Lung (tissue), 12 donors: ENCODE data around the gene VEPH1. TPM values are rescaled to one million over a fixed set of nuclear protein-coding genes. Genes with fewer than 3 reads are reported as not detected.
"Not testable (repeated sequence)": the region's sequence is repeated elsewhere in the genome, so short reads cannot be mapped to it uniquely, and the experiment has no call there.

Experiments
- ATAC-seq: fragments of 200-7000 bp; cut with Tn5 transposase; one replicate; pipeline ENCODE4 v1.9.1; 2020; ENCODE audit warnings: moderate number of reproducible peaks; ENCODE audit not compliant: insufficient read depth, low FRiP score
- DNase-seq, 3 donors: peaks; one replicate each; pipeline ENCODE4 v3.0.0-alpha.2; 2013 to 2017
- H3K27ac ChIP-seq, 2 donors: one replicate each; pipeline ENCODE4 v1.5.1; 2013; ENCODE audit warnings: mild to moderate bottlenecking in 2 of 2, moderate library complexity in 2 of 2, control low read depth in 1 of 2, inconsistent platforms in 1 of 2, low read depth in 1 of 2, low read length in 1 of 2
- H3K27me3 ChIP-seq, 3 donors: one replicate each; pipeline ENCODE4 v1.5.1; 2013; ENCODE audit warnings: low read length in 2 of 3; ENCODE audit not compliant: control insufficient read depth in 3 of 3, insufficient read depth in 3 of 3
- H3K36me3 ChIP-seq, 4 donors: one replicate each; pipeline ENCODE4 v1.5.1; 2013; ENCODE audit warnings: low read length in 4 of 4, mild to moderate bottlenecking in 1 of 4, moderate library complexity in 1 of 4; ENCODE audit not compliant: control insufficient read depth in 4 of 4, insufficient read depth in 4 of 4
- H3K4me1 ChIP-seq, 5 donors: one replicate each; pipeline ENCODE4 v1.5.1; 2013; ENCODE audit warnings: low read length in 5 of 5, mild to moderate bottlenecking in 2 of 5, moderate library complexity in 1 of 5; ENCODE audit not compliant: control insufficient read depth in 5 of 5, insufficient read depth in 5 of 5
- H3K4me3 ChIP-seq: one replicate; pipeline ENCODE4 v1.5.1; 2013; ENCODE audit warnings: mild to moderate bottlenecking, control low read depth, moderate library complexity
- H3K9ac ChIP-seq, 2 donors: one replicate each; pipeline ENCODE4 v1.5.1; 2013; ENCODE audit warnings: low read length in 2 of 2, control low read depth in 1 of 2; ENCODE audit not compliant: insufficient read depth in 1 of 2
- H3K9me3 ChIP-seq, 4 donors: one replicate each; pipeline ENCODE4 v1.5.1; 2013; ENCODE audit warnings: low read length in 3 of 4, mild to moderate bottlenecking in 1 of 4, moderate library complexity in 1 of 4; ENCODE audit not compliant: control insufficient read depth in 4 of 4, insufficient read depth in 3 of 4
- WGBS, 2 donors: extraction: QIAGEN DNeasy Blood & Tissue Kit; methylation state at CpG; one replicate each; pipeline ENCODE4 v1.1.7; 2013; 5-methylcytosine and 5-hydroxymethylcytosine counted together
- polyA plus RNA-seq, 2 donors: library from polyadenylated mRNA; stranded (reverse); fragments of 200-250 nt; gene quantifications; one replicate each; pipeline ENCODE4 v1.2.1, GENCODE V29; 2013
- total RNA-seq, 2 donors: library from RNA; depleted of rRNA in 1 of 2; stranded (reverse); fragments of >200 nt in 1 of 2; gene quantifications; one replicate each; pipeline ENCODE4 v1.2.1, GENCODE V29; 2014 to 2021
- TF ChIP-seq, protein P1 (sequence below): IDR thresholded peaks from 2 replicates; pipeline ENCODE4 v1.5.1; 2012; ENCODE audit warnings: mild to moderate bottlenecking; ENCODE audit errors: control extremely low read depth, extremely low read depth
- donor health status: control.
- donor health status: control.
- donor health status: Bipolar disorder and iron deficiency.
- donor health status: healthy.
- donor health status: DM: yes; HTN: yes; CAD: no.

VEPH1 gene
- total and polyA plus RNA-seq, 4 donors = 14.6 to 237 (median 65.5) TPM

DNA sequence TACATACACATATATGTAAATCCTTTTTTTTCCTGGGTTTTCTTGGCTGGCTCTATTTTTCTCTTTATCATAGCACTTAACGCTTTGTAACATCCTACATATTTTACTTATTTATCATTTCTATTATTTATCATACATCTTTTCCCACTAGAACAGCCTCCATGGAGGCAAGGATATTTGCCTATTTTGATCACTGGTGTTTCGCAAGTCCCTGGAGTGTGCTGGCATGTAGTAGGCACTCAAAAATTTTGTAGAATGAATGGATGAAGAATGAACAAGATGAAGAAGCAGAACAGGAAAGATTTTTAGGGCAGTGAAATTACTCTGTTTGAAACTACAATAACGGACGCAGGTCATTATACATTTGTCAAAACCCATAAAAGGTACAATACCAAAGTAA lies 149.6 kb downstream of the VEPH1 start:
- Histone ChIP-seq H3K9me3 (peaks cover 0 to 2% (median under 1%) of the 10 kb centered on the region in 4 donors), H3K4me1 (no peaks in the 10 kb centered on the region), H3K9ac (no peak overlapping the region), H3K4me3 (no peak overlapping the region), H3K27ac (no peak overlapping the region), H3K27me3 (no peaks in the 10 kb centered on the region), H3K36me3 (no peaks in the 10 kb centered on the region)
- WGBS, 2 donors = 82 to 99% methylated on average over 4 of the region's 4 CpGs
- TF ChIP-seq, protein P1, sequence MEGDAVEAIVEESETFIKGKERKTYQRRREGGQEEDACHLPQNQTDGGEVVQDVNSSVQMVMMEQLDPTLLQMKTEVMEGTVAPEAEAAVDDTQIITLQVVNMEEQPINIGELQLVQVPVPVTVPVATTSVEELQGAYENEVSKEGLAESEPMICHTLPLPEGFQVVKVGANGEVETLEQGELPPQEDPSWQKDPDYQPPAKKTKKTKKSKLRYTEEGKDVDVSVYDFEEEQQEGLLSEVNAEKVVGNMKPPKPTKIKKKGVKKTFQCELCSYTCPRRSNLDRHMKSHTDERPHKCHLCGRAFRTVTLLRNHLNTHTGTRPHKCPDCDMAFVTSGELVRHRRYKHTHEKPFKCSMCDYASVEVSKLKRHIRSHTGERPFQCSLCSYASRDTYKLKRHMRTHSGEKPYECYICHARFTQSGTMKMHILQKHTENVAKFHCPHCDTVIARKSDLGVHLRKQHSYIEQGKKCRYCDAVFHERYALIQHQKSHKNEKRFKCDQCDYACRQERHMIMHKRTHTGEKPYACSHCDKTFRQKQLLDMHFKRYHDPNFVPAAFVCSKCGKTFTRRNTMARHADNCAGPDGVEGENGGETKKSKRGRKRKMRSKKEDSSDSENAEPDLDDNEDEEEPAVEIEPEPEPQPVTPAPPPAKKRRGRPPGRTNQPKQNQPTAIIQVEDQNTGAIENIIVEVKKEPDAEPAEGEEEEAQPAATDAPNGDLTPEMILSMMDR = no peak
- DNase-seq (no peak), ATAC-seq (no peak)

DNA sequence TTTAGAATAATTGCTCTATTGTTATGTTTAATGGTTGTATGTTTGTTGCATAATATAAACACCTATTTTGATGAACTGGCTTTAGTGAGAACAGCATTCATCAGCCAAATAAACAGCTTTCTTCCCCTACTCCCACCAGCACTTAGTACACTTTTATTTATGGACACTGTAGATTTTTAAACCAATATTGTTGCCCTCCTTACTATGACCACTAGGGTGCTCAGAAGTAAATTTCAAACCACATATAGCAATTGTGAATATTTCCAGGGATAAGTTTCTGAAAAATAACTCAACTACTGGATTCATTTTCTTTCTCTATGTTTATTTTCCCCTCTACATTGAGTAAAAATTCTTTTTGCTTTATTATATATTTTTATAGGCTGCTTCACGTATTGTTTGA lies 151.2 kb downstream of the VEPH1 start:
- H3K9ac ChIP-seq = no peak overlapping the region
- H3K4me3 ChIP-seq = no peak overlapping the region
- no peaks in the 10 kb centered on the region for H3K36me3 ChIP-seq
- DNase-seq = no peak
- TF ChIP-seq, protein P1 = no peak
- H3K9me3 ChIP-seq = peaks cover 0 to 2% (median 1%) of the 10 kb centered on the region in 4 donors
- 56 to 94% methylated on average over 1 of the region's 1 CpG for WGBS, 2 donors
- no peaks in the 10 kb centered on the region for H3K4me1 ChIP-seq
- H3K27me3 ChIP-seq = no peaks in the 10 kb centered on the region
- ATAC-seq = no peak
- H3K27ac ChIP-seq = no peak overlapping the region

DNA sequence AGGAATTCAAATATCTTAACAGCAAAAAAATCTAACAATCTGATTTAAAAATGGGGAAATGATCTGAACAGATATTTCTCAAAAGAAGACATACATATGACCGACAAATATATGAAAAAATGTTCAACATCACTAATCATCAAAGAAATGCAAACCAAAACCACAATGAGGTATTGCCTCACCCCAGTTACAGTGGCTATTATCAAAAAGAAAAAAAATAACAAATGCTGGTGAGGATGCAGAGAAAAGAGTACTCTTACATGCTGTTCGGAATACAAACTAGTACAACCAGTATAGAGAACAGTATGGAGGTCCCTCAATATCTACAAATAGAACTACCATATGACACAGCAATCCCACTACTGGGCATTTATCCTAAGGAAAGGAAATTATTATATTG lies 152.6 kb downstream of the VEPH1 start:
- not testable (repeated sequence) for H3K9me3 ChIP-seq, H3K27me3 ChIP-seq, H3K9ac ChIP-seq, H3K27ac ChIP-seq, H3K36me3 ChIP-seq, H3K4me1 ChIP-seq, H3K4me3 ChIP-seq, ATAC-seq, DNase-seq
- 64 to 77% methylated on average over 2 of the region's 2 CpGs for WGBS, 2 donors

DNA sequence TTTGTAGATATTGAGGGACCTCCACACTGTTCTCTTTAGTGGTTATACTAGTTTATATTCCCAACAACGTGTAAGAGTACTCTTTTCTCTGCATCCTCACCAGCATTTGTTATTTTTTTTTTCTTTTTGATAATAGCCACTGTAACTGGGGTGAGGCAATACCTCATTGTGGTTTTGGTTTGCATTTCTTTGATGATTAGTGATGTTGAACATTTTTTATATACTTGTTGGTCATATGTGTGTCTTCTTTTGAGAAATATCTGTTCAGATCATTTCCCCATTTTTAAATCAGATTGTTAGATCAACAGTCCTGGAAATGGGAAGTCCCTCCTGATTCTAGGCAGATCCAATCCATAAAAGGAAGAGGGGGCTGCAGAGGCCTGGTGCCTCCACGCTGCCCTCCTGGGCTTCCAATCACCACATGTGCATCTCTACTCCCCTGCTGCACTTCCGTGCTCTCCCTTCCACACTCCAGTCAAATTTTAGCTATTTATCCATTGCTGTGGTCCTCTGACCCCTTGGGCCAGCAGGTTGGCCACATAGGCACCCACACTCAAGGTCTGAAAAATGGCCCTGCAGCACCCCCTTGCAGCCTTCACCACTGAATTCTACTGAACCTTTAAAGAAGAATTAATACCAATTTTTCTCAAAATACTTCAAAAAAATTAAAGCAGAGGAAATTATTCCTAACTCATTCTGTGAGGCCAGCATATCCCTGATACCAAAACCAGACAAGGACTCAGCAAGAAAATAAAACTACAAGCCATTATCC lies 154.7 kb downstream of the VEPH1 start:
- not testable (repeated sequence) for ATAC-seq, H3K27me3 ChIP-seq, H3K4me3 ChIP-seq, H3K9me3 ChIP-seq, H3K27ac ChIP-seq, H3K9ac ChIP-seq, H3K36me3 ChIP-seq, H3K4me1 ChIP-seq, DNase-seq
- 71 to 83% methylated on average over 3 of the region's 3 CpGs for WGBS, 2 donors
